GM12872 (cell line): Measurements from ENCODE around the gene KITLG.

Source experiments
- TF ChIP-seq, protein P1 (sequence below): IDR thresholded peaks from 3 replicates; pipeline ENCODE4 v1.5.1; 2011; ENCODE audit warnings: low read depth, mild to moderate bottlenecking, low read length, moderate library complexity; ENCODE audit not compliant: insufficient read depth

Gene KITLG

DNA sequence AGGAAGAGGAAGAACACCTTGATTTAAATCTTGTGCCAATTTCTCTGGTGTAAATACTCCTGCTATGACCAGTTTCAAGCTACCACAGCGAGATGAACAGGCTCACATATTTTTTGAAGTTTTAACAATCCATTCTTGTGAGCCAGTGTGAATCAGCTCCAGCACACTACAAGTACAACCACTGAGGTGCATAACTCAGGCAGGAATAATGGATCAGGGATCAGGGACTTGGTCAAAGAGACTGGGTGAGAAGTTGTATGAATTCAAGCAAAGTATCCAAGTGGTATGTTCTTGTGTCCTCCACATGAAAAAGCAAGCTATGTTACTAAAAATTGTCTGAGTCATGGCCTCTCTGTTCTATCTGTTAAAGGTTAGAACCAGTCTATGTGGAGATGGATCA, 35.2 kb upstream of the KITLG start:
- TF ChIP-seq, protein P1, sequence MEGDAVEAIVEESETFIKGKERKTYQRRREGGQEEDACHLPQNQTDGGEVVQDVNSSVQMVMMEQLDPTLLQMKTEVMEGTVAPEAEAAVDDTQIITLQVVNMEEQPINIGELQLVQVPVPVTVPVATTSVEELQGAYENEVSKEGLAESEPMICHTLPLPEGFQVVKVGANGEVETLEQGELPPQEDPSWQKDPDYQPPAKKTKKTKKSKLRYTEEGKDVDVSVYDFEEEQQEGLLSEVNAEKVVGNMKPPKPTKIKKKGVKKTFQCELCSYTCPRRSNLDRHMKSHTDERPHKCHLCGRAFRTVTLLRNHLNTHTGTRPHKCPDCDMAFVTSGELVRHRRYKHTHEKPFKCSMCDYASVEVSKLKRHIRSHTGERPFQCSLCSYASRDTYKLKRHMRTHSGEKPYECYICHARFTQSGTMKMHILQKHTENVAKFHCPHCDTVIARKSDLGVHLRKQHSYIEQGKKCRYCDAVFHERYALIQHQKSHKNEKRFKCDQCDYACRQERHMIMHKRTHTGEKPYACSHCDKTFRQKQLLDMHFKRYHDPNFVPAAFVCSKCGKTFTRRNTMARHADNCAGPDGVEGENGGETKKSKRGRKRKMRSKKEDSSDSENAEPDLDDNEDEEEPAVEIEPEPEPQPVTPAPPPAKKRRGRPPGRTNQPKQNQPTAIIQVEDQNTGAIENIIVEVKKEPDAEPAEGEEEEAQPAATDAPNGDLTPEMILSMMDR, result no peak

DNA sequence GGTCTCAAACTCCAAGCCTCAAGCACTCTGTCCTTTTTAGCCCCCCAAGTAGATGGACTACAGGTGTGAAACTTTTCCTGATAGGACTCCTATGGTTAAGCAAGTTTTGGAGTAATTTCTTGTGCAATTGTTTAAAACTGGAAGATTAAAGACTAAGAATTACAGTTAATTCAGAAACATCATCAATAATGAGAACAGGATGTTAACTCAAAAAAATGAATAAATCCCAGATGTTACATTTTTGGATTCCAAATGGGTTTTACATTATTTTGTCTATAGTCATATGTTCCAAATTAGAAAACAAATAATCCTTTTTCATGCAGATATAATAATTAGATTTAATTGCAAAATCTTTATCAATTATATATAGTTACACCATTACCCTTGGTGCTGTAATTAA, 24.4 kb upstream of the KITLG start:
- TF ChIP-seq, protein P1, result no peak

DNA sequence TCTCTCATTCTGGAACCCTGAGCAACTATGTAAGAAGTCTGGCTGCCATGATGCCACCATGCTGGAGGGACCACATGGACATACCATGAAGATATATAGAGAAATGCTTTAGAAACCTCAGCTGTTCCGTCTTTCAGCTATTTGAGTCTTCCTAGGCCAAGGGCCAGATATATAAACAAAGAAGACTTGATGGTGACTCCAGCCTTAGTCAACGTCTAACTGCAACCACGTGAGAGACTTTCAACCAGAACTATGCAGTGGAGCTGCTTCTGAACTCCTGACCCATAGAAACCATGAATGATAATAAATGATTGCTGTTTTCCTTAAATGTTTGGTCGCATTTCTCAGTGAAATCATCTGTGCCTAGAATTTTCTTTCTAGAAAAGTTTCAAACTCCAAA, 20.0 kb upstream of the KITLG start:
- TF ChIP-seq, protein P1, result no peak

DNA sequence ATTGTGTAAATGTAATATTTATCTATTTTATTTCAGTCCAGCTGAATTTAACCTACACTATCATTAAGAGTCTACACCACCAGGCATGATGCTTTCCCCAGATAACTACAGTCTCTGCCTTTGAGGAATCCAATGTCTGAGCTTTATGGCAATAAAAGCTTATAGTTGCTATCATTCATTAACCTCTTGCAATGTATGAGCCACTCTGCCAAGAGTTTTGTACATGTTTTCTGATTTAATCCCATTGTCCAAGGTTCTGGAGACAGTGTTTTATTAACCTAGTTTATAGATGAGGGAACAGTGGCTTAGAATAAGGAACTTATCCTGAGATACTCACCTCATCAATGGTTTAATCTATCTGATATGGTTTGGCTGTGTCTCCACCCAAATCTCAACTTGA, 17.1 kb upstream of the KITLG start:
- TF ChIP-seq, protein P1, result no peak

DNA sequence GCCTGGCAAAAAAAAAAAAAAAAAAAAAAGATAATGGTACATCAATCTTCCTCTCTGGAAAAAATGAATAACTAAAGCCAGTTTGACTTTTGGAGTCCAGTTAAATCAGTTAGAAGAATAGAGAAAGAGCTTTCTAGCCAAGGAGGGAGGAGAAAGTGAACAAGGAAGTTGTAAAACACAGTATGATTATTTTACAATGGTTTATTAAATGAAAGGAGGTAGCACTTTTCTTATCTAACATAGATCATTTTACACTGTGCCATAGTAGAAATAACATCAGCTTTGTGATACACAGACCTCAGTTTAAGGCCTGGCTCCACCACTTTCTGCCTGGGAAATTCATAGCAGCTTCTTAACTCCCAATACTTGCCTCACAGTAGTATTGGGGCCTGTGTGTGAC, 15.4 kb upstream of the KITLG start:
- TF ChIP-seq, protein P1, result no peak

DNA sequence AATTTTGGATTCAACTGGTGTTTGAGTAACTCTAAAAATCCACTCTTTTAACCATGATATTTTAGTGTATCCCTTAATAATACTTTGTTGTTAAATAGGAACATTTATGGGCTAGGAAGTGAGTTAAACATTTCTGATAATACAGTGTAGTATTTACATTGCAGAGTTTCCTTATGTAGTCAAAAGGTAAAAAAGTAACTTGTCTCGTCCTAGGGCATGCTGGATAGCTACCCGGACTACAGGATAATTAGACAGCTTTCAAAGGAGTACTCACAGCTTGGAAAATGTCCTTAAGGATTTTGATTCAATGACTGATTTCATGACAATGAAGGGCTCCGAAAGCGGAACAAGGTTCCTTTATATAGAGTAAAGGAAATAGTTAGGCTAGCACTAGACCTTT, 14.5 kb upstream of the KITLG start:
- TF ChIP-seq, protein P1, result no peak

DNA sequence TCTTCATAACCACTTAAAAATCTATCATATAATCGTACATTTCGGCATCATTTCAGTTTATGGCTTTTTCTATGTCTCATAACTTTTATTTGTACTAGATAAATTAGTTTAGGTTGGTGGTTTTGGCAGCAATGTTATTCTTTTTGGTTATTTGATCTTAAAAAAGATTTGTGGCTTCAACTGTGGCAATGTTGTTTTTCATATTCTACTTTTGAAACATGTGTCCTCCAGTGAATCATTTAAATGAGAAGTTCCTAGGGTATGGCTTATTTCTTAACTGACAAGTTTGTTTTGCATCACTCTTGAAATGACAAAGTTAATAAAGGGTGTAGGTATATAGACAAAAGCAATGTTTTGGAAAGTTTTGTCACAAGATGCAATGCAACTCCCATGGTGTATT, 11.1 kb upstream of the KITLG start:
- TF ChIP-seq, protein P1, result no peak

DNA sequence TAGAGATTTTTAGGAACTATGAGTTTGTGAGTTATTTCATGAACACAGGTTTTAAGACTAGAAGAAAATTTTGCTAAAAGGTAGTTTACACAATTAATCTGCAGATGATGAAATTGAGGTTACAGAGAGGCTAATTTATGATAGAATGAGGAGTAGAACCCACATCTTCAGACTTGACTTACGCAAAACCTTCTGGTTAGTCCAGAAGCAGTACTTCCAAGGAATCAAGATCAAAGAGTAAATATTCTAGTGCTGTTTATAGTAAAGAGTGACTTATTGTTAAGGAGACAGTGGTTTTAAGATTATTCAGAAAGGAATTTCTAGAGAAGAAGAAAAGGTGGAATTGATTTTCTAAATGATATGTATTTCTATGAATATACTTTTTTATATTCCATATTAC, 10.6 kb upstream of the KITLG start:
- TF ChIP-seq, protein P1, result no peak
